Stimulated activated CD4-positive, alpha-beta T cell treated with anti-CD3 and anti-CD28 coated beads, Interleukin-2, amount 100 ng/mL, for 48 hours (primary cell): Measurements from ENCODE around the gene TNFRSF8.
A peak's percentile ranks its signal among the peaks of the same experiment; 100 is the strongest.

Experiments
- DNase-seq, 2 donors: peaks; one replicate each; pipeline ENCODE4 v3.0.0-alpha.2; 2020

Gene TNFRSF8

GRCh38 chr1:12178511-12178910 is 115.4 kb downstream of the TNFRSF8 start:
- no peak for DNase-seq

- DNase-seq: peak; percentile 68 to 72
Measured at GRCh38 chr1:12179111-12179519, 116.0 kb downstream of the TNFRSF8 start.

GRCh38 chr1:12179676-12180075 is 116.6 kb downstream of the TNFRSF8 start:
- DNase-seq: no peak

GRCh38 chr1:12180315-12180714 is 117.2 kb downstream of the TNFRSF8 start:
- no peak for DNase-seq

- no peak for DNase-seq
Measured at GRCh38 chr1:12180903-12181302, 117.8 kb downstream of the TNFRSF8 start.

GRCh38 chr1:12181568-12181967 is 118.5 kb downstream of the TNFRSF8 start:
- no peak for DNase-seq

GRCh38 chr1:12182410-12182984 is 119.4 kb downstream of the TNFRSF8 start:
- no peak for DNase-seq

- DNase-seq: no peak
Measured at GRCh38 chr1:12183095-12183794, 120.1 kb downstream of the TNFRSF8 start.

GRCh38 chr1:12184008-12184681 is 121.0 kb downstream of the TNFRSF8 start:
- no peak for DNase-seq

GRCh38 chr1:12185036-12185917 is 122.2 kb downstream of the TNFRSF8 start:
- DNase-seq: no peak

GRCh38 chr1:12185918-12186678 is 123.0 kb downstream of the TNFRSF8 start:
- no peak for DNase-seq

GRCh38 chr1:12186679-12186985 is 123.5 kb downstream of the TNFRSF8 start:
- DNase-seq: no peak

GRCh38 chr1:12188115-12188514 is 125.0 kb downstream of the TNFRSF8 start:
- no peak for DNase-seq

- DNase-seq: no peak
Measured at GRCh38 chr1:12188657-12189327, 125.7 kb downstream of the TNFRSF8 start.

- no peak for DNase-seq
Measured at GRCh38 chr1:12189328-12189682, 126.2 kb downstream of the TNFRSF8 start.

- no peak for DNase-seq
Measured at GRCh38 chr1:12191242-12192032, 128.3 kb downstream of the TNFRSF8 start.
